K562 (cell line): Measurements from ENCODE around the gene GIT2. TPM values are rescaled to one million over a fixed set of nuclear protein-coding genes. Genes with fewer than 3 reads are reported as not detected.

Experiments
- ATAC-seq: fragments of 200-7000 bp; cut with Tn5 transposase; 3 replicates; pipeline ENCODE4 v1.9.1; 2020; ENCODE audit warnings: moderate library complexity
- BruUV-seq: library from RNA; stranded (reverse); fragments of 400-500 nt; replicated peaks from 2 replicates; lab custom pipeline; 2021; lab: Mats Ljungman, UMichigan
- CTCF ChIA-PET: fragments of 300-600 bp; formaldehyde crosslinking; extraction: SDS; loops from one replicate; lab custom pipeline; 2021; ENCODE audit warnings: low intra/inter-chr PET ratio; lab: Yijun Ruan, JAX
- POLR2A ChIA-PET: fragments of 300-600, 350-650 bp; sonication (Branson Sonifier 250); formaldehyde crosslinking; extraction: SDS; loops from one replicate; lab custom pipeline; 2021; ENCODE audit warnings: antibody characterized with exemption, inconsistent platforms; lab: Yijun Ruan, JAX
- DNase-seq, 4 experiments: peaks; one replicate each; pipeline versions ENCODE4 v3.0.0 to v3.0.0-alpha.2; 2011 to 2018; ENCODE audit warnings: low spot score in 3 of 4, mixed read lengths in 3 of 4; ENCODE audit errors: extremely low read depth in 1 of 4
- FAIRE-seq: peaks from 2 replicates; lab custom pipeline; 2011; peaks lifted over from hg19 to GRCh38; lab: Jason Lieb, UNC
- H2AFZ ChIP-seq: 2 replicates; pipeline ENCODE4 v1.6.0; 2011; ENCODE audit warnings: low read depth, low read length, control low read depth, inconsistent platforms
- H3K27ac ChIP-seq: fragments of 200-600 bp; 3 replicates; pipeline ENCODE4 v1.8.0; 2011; ENCODE audit warnings: low read depth, mild to moderate bottlenecking, control low read depth, inconsistent platforms, low read length, moderate library complexity, mixed read lengths; ENCODE audit errors: extremely low read depth
- H3K27me3 ChIP-seq, 2 experiments: fragments of 300-600 bp in 1 of 2; 2 replicates in 1 of 2; 3 replicates in 1 of 2; pipeline versions ENCODE4 v1.6.0 to v1.8.0; 2011; ENCODE audit warnings: inconsistent platforms in 2 of 2, low read length in 2 of 2, mild to moderate bottlenecking in 1 of 2, mixed read lengths in 1 of 2, moderate library complexity in 1 of 2; ENCODE audit not compliant: control insufficient read depth in 2 of 2, insufficient read depth in 2 of 2
- H3K36me3 ChIP-seq: fragments of 300-600 bp; 3 replicates; pipeline ENCODE4 v1.8.0; 2011; ENCODE audit warnings: mild to moderate bottlenecking, low read length, inconsistent platforms; ENCODE audit not compliant: control insufficient read depth, insufficient read depth
- H3K4me1 ChIP-seq, 2 experiments: fragments of 200-600 bp in 1 of 2; replicated peaks in 1 of 2; 2 replicates in 1 of 2; 3 replicates in 1 of 2; pipeline versions ENCODE4 v1.5.1 to v1.8.0; 2011; ENCODE audit warnings: inconsistent platforms in 2 of 2, low read length in 2 of 2, mild to moderate bottlenecking in 1 of 2, mixed read lengths in 1 of 2, moderate library complexity in 1 of 2; ENCODE audit not compliant: control insufficient read depth in 2 of 2, insufficient read depth in 2 of 2
- H3K4me2 ChIP-seq: 2 replicates; pipeline ENCODE4 v1.6.1; 2011; ENCODE audit warnings: low read length, control low read depth, inconsistent platforms, mixed read lengths; ENCODE audit not compliant: insufficient read depth
- H3K4me3 ChIP-seq: fragments of 200-600 bp; sonication (generic), shearing (Covaris generic); 2 replicates; pipeline ENCODE4 v1.5.1; 2016; ENCODE audit warnings: control low read depth, inconsistent platforms
- H3K79me2 ChIP-seq: fragments of 200-600 bp; 3 replicates; pipeline ENCODE4 v1.8.0; 2011; ENCODE audit warnings: low read length, inconsistent platforms; ENCODE audit not compliant: control insufficient read depth, insufficient read depth
- H3K9ac ChIP-seq, 2 experiments: 2 replicates each; pipeline versions ENCODE4 v1.6.0 to v1.6.1; 2011; ENCODE audit warnings: low read depth in 2 of 2, low read length in 2 of 2, control low read depth in 1 of 2, inconsistent platforms in 1 of 2, mild to moderate bottlenecking in 1 of 2, mixed read lengths in 1 of 2; ENCODE audit not compliant: insufficient read depth in 1 of 2
- H3K9me1 ChIP-seq: one replicate; pipeline ENCODE4 v1.6.0; 2011; ENCODE audit warnings: inconsistent platforms, mild to moderate bottlenecking, low read length, moderate library complexity; ENCODE audit not compliant: control insufficient read depth, insufficient read depth
- H3K9me3 ChIP-seq: replicated peaks from 2 replicates; pipeline ENCODE4 v1.5.1; 2011; ENCODE audit warnings: low read depth, low read length, inconsistent platforms; ENCODE audit not compliant: control insufficient read depth, insufficient read depth
- H4K20me1 ChIP-seq: replicated peaks from 2 replicates; pipeline ENCODE4 v1.6.1; 2011; ENCODE audit warnings: low read length, inconsistent platforms, mixed read lengths; ENCODE audit not compliant: control insufficient read depth, insufficient read depth
- CBFA2T3 ChIP-seq: fragments of 450-650 bp; IDR thresholded peaks from 2 replicates; pipeline ENCODE4 v1.6.1; 2017
- DACH1 ChIP-seq: fragments of 450-650 bp; IDR thresholded peaks from 2 replicates; pipeline ENCODE4 v1.6.1; 2018; ENCODE audit not compliant: partially characterized antibody
- KLF13 ChIP-seq: fragments of 450-650 bp; IDR thresholded peaks from 2 replicates; pipeline ENCODE4 v1.6.1; 2016; ENCODE audit warnings: missing genetic modification characterization, low read depth, mild to moderate bottlenecking, missing compliant biosample characterization, moderate library complexity, borderline replicate concordance
- MAFF ChIP-seq: IDR thresholded peaks from 2 replicates; pipeline ENCODE4 v1.6.1; 2012; ENCODE audit warnings: low read length, improper control_type of control experiment
- MXI1 ChIP-seq: IDR thresholded peaks from 2 replicates; pipeline ENCODE4 v1.6.1; 2011; ENCODE audit warnings: low read depth, mild to moderate bottlenecking, improper control_type of control experiment, low read length
- NRF1 ChIP-seq, 2 experiments: fragments of 450-650 bp; IDR thresholded peaks in 1 of 2; conservative IDR thresholded peaks in 1 of 2; 2 replicates each; pipeline ENCODE4 v1.6.1; 2014; ENCODE audit warnings: mild to moderate bottlenecking in 2 of 2
- RFX7 ChIP-seq: fragments of 250-450 bp; sonication (Bioruptor Pico); IDR thresholded peaks from 2 replicates; pipeline ENCODE4 v1.5.1; 2021; ENCODE audit warnings: mild to moderate bottlenecking
- SAFB ChIP-seq: fragments of 200-400 bp; formaldehyde crosslinking; IDR thresholded peaks from 2 replicates; pipeline ENCODE4 v1.6.1; 2017; ENCODE audit warnings: low read depth, low read length, borderline replicate concordance
- SP2 ChIP-seq: IDR thresholded peaks from 2 replicates; pipeline ENCODE4 v1.6.1; 2011; ENCODE audit warnings: mild to moderate bottlenecking, low read depth, low read length, moderate library complexity; ENCODE audit not compliant: poor library complexity, severe bottlenecking; ENCODE audit errors: extremely low read depth
- USF2 ChIP-seq: sonication (generic); formaldehyde crosslinking; IDR thresholded peaks from 2 replicates; pipeline ENCODE4 v1.5.0; 2020; ENCODE audit warnings: missing genetic modification reagents
- WGBS: fragments of 100-300 bp; shearing (Covaris generic); methylation state at CpG from one replicate; pipeline ENCODE4 v1.1.6; 2016; ENCODE audit warnings: low coverage, mixed read lengths; ENCODE audit not compliant: insufficient coverage; ENCODE audit errors: missing lambda C conversion rate; 5-methylcytosine and 5-hydroxymethylcytosine counted together
- in situ Hi-C: fragments of 300-500 bp; cut with MboI; formaldehyde crosslinking; loops from 4 replicates; pipeline ENCODE4 v1.15.0; 2018; ENCODE audit warnings: inconsistent platforms, mixed read lengths
- intact Hi-C: fragments of 100-400 bp; cut with micrococcal nuclease; formaldehyde crosslinking; loops from 2 replicates; pipeline ENCODE4 v1.14.2; 2022
- polyA plus RNA-seq, 8 experiments: library from polyadenylated mRNA; depleted of rRNA in 4 of 8; stranded (reverse) in 5 of 8; unstranded in 3 of 8; fragments of >200 nt; fragmentation: Nextera tagmentation in 2 of 8; fragmentation: Illumina TruSeq in 1 of 8; extraction: Ambion mirVana in 2 of 8; extraction: Trizol in 1 of 8; gene quantifications; 2 replicates each; pipeline versions ENCODE4 v1.2.1 to v1.2.3, GENCODE V29; 2011 to 2014; ENCODE audit warnings: inconsistent platforms in 1 of 8, missing spikeins in 1 of 8
- total RNA-seq, 7 experiments: library from RNA; depleted of rRNA in 6 of 7; stranded (reverse); fragments of >200 nt in 6 of 7; fragmentation: Illumina TruSeq in 2 of 7; extraction: Trizol in 2 of 7; gene quantifications; 2 replicates each; pipeline versions ENCODE4 v1.2.1 to v1.2.3, GENCODE V29; 2011 to 2021; ENCODE audit warnings: low replicate concordance in 1 of 7

Gene GIT2
- total and polyA plus RNA-seq, 9 of the 15 experiments (the other 6 are each of a cell fraction or from before 2014, with no cell fraction given): 4.0 to 30.4 (median 23.5) TPM

DNA sequence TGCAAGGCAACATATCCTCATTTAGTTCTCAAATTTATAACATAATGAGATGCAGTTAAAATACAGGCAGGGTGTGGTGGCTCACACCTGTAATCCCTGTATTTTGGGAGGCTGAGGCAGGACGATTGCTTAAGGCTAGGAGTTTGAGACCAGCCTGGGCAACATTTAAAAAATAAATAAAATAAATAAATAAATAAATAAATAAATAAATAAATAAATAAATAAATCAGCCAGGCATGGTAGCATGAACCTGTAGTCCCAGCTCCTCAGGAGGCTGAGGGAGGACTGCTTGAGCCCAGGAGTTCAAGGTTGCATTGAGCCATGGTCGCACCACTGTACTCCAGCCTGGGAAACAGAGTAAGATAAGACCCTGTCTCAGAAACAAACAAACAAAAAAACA, 56.7 kb downstream of the GIT2 start:
- in situ Hi-C loops (no loop called here), intact Hi-C loops (no loop called here)
- H3K4me3 ChIP-seq: no peak overlapping the region
- H3K79me2 ChIP-seq: no peaks in the 10 kb centered on the region
- CTCF ChIA-PET: no interaction called here
- WGBS: 52% methylated on average over 2 of the region's 2 CpGs
- H3K4me2 ChIP-seq: no peak overlapping the region
- DNase-seq (no peak), FAIRE-seq (no peak), ATAC-seq (no peak)
- H3K27ac ChIP-seq: no peak overlapping the region
- BruUV-seq: no TSS peak
- peaks cover 33% of the 10 kb centered on the region; the same call in 1 of the 3 replicates for H3K36me3 ChIP-seq
- H3K9ac ChIP-seq: no peak overlapping the region
- no peaks in the 10 kb centered on the region for H3K4me1 ChIP-seq
- TF ChIP-seq MXI1: no peak
- TF ChIP-seq USF2: no peak
- no peak for TF ChIP-seq CBFA2T3
- TF ChIP-seq NRF1 (conservative IDR thresholded peaks at IDR 0.05 in 1 of 2, IDR thresholded peaks at IDR 0.05 in 1 of 2): no peak
- TF ChIP-seq MAFF: no peak
- TF ChIP-seq DACH1: no peak
- TF ChIP-seq KLF13 (tag): no peak
- no peak for TF ChIP-seq SAFB
- no peak for TF ChIP-seq RFX7 (CRISPR knock-in tag)
- TF ChIP-seq SP2: no peak
- POLR2A ChIA-PET: no interaction called here
- no peak overlapping the region for H2AFZ ChIP-seq
- H3K9me1 ChIP-seq: no peaks in the 10 kb centered on the region
- H3K9me3 ChIP-seq: no peaks in the 10 kb centered on the region
- H3K27me3 ChIP-seq: no peaks in the 10 kb centered on the region
- H4K20me1 ChIP-seq: no peaks in the 10 kb centered on the region
